ENCODE data around the gene UAP1L1.

- TF ChIP-seq CTCF (IDR thresholded peaks at IDR 0.05; ENCODE audit: poor library complexity) = no peak
- no peak for TF ChIP-seq EZH2 (IDR thresholded peaks at IDR 0.05; ENCODE audit: borderline replicate concordance)
Observed at GRCh38 chr9:137062384-137062783, 14.9 kb upstream of the UAP1L1 start.

All from hepatocyte (in vitro differentiated cells).